NCI-H510A treated with DMSO at 0.1 percent for 48 hours (cell line): ENCODE results near the gene IQCF5.
"Not testable (repeated sequence)": the region's sequence is repeated elsewhere in the genome, so short reads cannot be mapped to it uniquely, and the experiment has no call there.

Experiments used
- DNase-seq: peaks from one replicate; lab custom pipeline; 2025; lab: John Stamatoyannopoulos, UW

The IQCF5 gene

GRCh38 chr3:51868896-51869295, 6.5 kb downstream of the IQCF5 start:
- DNase-seq, result not testable (repeated sequence)

- no peak for DNase-seq
Observed at GRCh38 chr3:51862886-51863285, 12.5 kb downstream of the IQCF5 start.

- DNase-seq, result no peak
Observed at GRCh38 chr3:51860703-51861665, 14.4 kb downstream of the IQCF5 start, which contains the start of gene IQCF2. IQCF2 (plus strand) TSS chr3:51861615; CDS start chr3:51861667, 52 bp downstream.

GRCh38 chr3:51855411-51855810, 20.0 kb downstream of the IQCF5 start:
- not testable (repeated sequence) for DNase-seq

DNA sequence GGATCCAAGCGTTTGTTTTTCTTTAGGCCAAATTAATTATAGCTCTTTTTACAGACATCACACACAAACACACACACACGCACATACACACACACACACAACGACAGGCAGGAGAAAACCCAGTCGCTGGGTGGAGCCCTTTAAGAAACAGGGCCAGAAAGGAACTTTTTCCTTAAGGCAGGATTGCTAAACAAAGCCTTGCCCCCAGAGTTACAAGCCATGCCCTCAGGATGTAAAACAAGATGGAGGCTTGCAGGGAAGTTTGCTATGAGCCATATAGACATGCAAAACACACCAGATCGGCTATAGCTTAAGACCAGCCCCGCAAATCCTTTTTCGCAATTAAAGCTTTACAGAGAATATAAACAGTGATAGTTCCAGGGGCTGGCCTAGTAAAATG, 30.3 kb downstream of the IQCF5 start:
- no peak for DNase-seq

DNA sequence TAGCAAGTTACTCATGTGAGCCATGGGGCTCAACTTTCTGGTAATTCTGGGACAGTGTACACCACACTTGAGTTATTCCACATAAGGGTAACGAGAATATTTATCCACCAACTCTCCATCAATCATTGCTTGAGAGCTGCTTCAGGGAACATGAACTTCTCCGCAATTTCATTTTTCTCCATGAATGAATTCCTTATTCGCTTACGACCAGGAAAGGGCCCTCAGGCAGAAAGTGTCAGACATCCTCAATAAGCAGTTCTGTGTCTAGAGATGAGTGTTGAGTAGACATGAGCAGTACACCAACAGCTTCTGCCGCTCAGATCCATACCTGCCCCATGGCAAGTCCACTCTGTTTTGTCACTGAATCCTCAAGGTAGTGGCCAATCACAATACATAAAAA, 38.8 kb downstream of the IQCF5 start:
- no peak for DNase-seq

DNA sequence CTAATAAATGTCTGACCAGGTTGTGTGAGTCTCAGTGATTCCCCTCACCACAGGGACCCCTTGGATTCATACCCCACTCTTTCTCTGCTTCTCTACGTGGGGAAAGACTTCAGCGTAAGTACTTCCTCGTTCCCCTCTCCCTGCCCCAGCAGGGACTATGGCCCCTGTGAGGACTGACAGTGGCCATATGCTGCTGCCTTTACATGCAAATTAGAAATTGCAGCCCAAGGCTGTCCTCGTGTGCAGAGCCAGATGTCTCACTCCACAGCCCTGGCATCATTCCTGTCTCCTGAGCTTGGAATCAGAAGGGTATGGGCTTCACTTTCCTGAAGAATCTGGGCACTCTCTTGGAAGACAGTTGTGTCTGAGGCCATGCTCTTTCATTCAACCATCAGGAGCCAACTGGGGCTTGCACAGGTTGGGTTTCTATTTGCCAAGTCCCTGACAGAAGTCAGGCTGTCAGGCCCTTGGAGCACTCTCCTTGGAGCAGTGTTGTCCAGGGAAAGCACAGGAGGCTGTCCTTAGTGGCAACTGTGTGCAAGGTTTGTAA, 44.5 kb downstream of the IQCF5 start:
- DNase-seq, result no peak

- DNase-seq, result no peak
Observed at GRCh38 chr3:51830345-51830744, 45.1 kb downstream of the IQCF5 start.

DNA sequence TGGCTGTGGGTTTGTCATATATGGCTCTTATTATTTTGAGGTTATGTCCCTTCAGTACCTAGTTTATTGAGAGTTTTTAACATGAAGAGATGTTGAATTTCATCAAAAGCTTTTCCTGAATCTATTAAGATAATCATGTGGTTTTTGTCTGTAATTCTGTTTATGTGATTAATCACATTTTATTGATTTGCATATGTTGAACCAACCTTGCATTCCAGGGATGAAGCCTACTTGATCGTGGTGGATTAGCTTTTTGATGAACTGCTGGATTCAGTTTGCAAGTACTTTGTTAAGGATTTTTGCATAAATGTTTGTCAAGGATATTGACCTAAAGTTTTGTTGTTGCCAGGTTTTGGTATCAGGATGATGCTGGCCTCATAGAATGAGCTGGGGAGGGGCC, 47.1 kb downstream of the IQCF5 start:
- no peak for DNase-seq
